ENCODE results near the gene YWHAG. TPM values are rescaled to one million over a fixed set of nuclear protein-coding genes. Genes with fewer than 3 reads are reported as not detected.

YWHAG gene
- total RNA-seq, 1 experiment from 2014 or later = 241 TPM

- Histone ChIP-seq H3K4me1 (ENCODE audit: insufficient read depth, low read length) (peaks cover 4% of the 10 kb centered on the region; the same call in 1 of the 2 replicates), H3T11ph (ENCODE audit: low read length) (no peak overlapping the region), H4K20me1 (ENCODE audit: control insufficient read depth, insufficient read depth, insufficient read length) (no peaks in the 10 kb centered on the region), H2BK20ac (ENCODE audit: low read depth, low read length, poor library complexity, severe bottlenecking) (no peak overlapping the region), H2BK120ac (ENCODE audit: low read depth, low read length, poor library complexity, severe bottlenecking) (no peak overlapping the region), H4K8ac (replicated peaks; ENCODE audit: insufficient read length, low read depth, low read length) (no peak overlapping the region), H3K79me2 (ENCODE audit: insufficient read depth, low read length) (no peaks in the 10 kb centered on the region), H4K91ac (ENCODE audit: insufficient read length, low read depth, low read length) (no peak overlapping the region), H3K4ac (ENCODE audit: low read depth, low read length) (no peak overlapping the region), H2AFZ (ENCODE audit: low read length) (no peak overlapping the region), H2AK5ac (ENCODE audit: insufficient read length, low read length) (no peak overlapping the region), H2BK12ac (ENCODE audit: insufficient read length, low read depth, low read length) (no peak overlapping the region), H3K4me2 (ENCODE audit: insufficient read depth, insufficient read length, low read length) (peak overlapping the region; percentile 22), H3K9ac (ENCODE audit: extremely low read depth, insufficient read length, low read length) (peak overlapping the region; percentile 14), H2BK5ac (ENCODE audit: insufficient read length, low read length) (no peak overlapping the region), H3K23me2 (ENCODE audit: insufficient read length, low read depth, low read length, poor library complexity, severe bottlenecking) (peaks cover 3% of the 10 kb centered on the region), H3K27me3 (ENCODE audit: insufficient read depth, low read length) (no peaks in the 10 kb centered on the region), H2BK15ac (ENCODE audit: low read depth, low read length) (no peak overlapping the region), H3K23ac (ENCODE audit: insufficient read length, low read depth, low read length) (no peak overlapping the region), H3K14ac (ENCODE audit: insufficient read depth, low read length) (peak overlapping the region; percentile 75), H3K79me1 (ENCODE audit: insufficient read depth, low read depth, low read length, poor library complexity, severe bottlenecking) (no peaks in the 10 kb centered on the region), H3K18ac (ENCODE audit: insufficient read length, low read depth, low read length) (peak overlapping the region; percentile 83), H3K27ac (ENCODE audit: insufficient read length, low read depth, low read length) (peak overlapping the region; percentile 8), H3K56ac (ENCODE audit: insufficient read length, low read depth, low read length) (no peak overlapping the region), H3K9me3 (ENCODE audit: control insufficient read depth, low read depth, low read length) (no peaks in the 10 kb centered on the region), H4K5ac (ENCODE audit: insufficient read length, low read depth, low read length) (no peak overlapping the region)
- Mint-ChIP-seq H3K27me3 (ENCODE audit: low read depth) (no peaks in the 10 kb centered on the region), H3K36me3 (ENCODE audit: insufficient read depth in 1 of 3, low read depth in 3 of 3) (peaks cover 2 to 10% (median 3%) of the 10 kb centered on the region in 3 experiments; a peak in 4 of 7 replicates), H3K4me3 (peak overlapping the region; percentile 73 to 92), H3K4me1 (peaks cover 25 to 26% of the 10 kb centered on the region in 2 experiments), H3K9me3 (no peaks in the 10 kb centered on the region), H3K27ac (peak overlapping the region; percentile 94 to 98 (median 98))
- TF ChIP-seq, protein P1, sequence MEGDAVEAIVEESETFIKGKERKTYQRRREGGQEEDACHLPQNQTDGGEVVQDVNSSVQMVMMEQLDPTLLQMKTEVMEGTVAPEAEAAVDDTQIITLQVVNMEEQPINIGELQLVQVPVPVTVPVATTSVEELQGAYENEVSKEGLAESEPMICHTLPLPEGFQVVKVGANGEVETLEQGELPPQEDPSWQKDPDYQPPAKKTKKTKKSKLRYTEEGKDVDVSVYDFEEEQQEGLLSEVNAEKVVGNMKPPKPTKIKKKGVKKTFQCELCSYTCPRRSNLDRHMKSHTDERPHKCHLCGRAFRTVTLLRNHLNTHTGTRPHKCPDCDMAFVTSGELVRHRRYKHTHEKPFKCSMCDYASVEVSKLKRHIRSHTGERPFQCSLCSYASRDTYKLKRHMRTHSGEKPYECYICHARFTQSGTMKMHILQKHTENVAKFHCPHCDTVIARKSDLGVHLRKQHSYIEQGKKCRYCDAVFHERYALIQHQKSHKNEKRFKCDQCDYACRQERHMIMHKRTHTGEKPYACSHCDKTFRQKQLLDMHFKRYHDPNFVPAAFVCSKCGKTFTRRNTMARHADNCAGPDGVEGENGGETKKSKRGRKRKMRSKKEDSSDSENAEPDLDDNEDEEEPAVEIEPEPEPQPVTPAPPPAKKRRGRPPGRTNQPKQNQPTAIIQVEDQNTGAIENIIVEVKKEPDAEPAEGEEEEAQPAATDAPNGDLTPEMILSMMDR (conservative IDR thresholded peaks at IDR 0.05) = no peak
- DNase-seq = no peak
- WGBS (ENCODE audit: extremely low coverage, insufficient read length, low lambda C conversion rate) = no CpG with 5 or more reads among the region's 14 CpGs
These were observed 41.6 kb downstream of the YWHAG start for GRCh38 chr7:76316984-76317781.
